ENCODE measurements around the gene GTF3C5.

Gene GTF3C5, protein sequence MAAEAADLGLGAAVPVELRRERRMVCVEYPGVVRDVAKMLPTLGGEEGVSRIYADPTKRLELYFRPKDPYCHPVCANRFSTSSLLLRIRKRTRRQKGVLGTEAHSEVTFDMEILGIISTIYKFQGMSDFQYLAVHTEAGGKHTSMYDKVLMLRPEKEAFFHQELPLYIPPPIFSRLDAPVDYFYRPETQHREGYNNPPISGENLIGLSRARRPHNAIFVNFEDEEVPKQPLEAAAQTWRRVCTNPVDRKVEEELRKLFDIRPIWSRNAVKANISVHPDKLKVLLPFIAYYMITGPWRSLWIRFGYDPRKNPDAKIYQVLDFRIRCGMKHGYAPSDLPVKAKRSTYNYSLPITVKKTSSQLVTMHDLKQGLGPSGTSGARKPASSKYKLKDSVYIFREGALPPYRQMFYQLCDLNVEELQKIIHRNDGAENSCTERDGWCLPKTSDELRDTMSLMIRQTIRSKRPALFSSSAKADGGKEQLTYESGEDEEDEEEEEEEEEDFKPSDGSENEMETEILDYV

DNA sequence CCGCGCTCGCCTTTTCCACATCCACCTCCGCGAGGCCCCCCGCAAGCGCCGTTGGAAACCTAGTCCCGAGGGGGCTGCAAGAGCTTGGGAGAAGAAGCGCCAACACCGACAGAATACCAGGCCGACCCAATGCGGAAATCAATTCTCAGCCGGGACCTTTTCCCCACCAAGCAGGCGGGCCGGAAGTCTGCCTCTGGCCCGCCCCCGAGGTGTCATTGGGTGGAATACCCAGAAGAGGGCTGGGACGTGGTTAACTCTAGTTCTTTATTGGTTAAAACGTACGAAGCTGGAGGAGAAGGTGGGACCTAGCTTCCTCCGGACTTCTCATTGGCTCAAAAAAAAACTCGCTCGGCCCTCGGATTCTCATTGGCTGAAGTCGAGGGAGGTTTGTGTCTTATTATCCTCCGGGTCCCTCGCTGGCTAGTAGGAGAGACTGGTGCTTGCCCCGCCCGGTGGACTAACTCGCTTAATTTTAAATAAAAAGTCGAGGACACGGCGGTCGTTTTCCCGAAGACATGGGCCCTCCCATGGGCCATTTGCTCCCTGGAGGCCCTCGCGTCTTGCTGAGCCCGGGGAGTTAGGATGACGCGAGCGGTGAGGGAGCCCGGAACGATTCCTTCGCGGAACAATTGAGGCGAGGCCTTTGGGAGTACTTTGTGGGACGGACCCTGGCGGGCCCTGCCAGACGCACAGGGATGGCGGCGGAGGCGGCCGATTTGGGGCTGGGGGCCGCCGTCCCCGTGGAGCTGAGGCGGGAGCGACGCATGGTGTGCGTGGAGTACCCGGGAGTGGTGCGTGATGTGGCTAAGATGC lies at the start of gene GTF3C5:
Gene GTF3C5 (plus strand): TSS at position 681 of the 813 bp plus-strand sequence. CDS start 15 bp downstream, at position 696.
- peak; percentile 100 for DNase-seq (ENCODE audit: low spot score)

DNA sequence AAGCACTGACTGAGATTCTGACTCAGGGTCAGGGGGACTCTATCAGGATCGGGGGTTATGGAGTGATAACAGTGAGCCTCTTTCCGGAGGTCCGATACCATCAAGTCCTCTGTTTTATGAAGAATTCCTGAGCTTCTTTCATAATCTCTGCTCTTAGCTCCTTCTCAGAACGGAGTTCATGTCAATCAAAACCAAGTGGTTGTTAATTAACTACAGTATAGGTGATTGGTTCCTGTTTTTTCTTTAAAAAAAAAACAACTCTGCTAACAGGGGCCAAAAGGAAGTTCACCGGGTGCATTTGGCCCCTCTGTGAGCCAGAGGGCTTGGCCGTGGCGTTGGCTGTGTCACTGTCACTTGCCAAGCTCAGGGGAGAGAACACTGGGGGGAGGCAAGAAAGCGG lies 48.3 kb upstream of the GTF3C5 start:
- no peak for DNase-seq (ENCODE audit: low spot score)

DNA sequence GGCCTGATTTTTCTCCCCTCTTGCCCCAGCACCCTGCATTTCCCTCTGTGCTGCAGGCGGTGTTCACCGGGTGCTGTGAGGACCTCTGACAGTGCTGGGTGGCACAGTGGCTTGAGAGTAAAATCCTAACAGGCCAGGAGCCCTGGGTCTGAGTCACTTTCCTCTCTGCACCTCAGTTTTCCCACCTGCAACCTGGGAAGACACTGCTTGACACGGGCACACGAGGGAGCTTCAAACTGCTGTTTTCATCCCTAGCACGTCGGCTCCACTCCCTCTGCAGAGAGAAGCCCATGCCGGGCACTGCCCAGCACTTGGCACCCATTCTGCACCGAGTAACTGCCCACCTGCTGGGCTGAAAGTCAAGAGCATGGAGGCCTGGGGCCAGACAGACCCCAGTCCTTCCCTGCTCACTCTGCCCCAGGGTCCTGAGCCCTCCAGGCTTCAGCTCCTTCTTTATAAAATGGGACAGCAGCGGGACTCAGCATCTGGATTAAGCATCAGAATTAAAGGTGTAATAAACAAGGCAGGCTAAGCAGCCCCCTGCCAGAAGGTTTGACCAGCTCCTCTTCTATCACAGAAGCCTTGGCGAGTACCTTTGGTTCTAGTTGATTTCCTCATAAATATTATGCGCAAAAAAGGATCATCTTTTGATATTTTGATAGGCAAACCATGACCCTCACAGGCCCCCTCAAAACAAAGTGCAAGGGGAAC lies 47.2 kb upstream of the GTF3C5 start:
- DNase-seq (ENCODE audit: low spot score) = no peak

DNA sequence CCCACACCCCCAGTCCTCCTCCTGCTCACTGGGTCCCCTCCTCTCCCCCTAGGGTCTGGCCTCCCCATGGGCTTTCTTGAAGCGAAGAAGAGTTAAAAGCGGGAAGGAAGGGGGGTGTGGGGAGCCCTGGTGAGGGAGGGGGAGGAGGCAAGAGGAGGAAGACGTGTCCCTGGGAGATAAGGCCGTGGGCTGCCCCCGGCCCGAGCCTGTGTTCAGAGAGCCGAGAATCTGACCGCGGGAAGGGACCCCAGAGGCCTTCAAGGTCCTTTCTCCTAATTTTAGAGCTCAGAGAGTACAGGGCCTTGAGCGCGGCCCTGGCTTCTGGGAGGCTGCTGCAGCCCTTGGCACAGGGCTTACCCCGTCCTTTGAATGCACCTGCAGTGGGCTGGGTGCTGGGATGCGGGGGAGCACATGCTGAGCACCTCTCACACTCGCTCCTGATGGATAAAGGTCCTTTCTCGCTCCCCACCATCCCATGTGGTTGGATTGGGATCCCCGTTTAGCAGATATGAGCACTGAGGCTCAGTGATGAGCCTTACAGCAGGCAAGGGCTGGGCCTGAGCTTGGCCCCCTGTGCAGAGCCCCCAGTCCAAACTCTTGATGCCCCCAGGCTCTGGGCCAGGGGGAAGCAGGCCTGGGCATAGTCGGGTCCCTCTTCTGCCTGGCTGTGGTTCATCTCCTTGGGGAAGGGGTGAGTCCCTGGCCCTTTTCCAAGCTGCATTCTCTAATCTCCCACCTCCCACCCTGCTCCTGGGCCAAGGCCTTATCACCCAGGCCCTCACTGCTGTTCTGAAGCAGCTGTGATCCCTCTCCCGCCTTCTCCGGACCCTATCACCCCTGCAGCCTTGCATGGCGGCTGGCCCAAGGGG lies 46.4 kb upstream of the GTF3C5 start:
- DNase-seq (ENCODE audit: low spot score) = no peak

DNA sequence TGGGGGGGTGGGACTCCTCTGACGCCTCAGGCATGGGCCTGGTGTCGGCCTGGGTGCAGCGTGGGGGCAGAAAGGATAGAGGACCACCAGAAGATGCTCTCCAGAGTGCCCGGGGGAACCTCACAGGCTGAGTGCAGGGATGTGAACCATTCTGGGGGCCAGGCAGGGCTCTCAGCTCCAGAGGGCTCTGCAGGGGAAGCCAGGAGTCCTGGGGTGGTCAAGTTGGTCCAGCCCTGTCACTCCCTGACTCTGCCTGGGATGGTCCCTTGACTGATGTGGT lies 45.8 kb upstream of the GTF3C5 start:
- no peak for DNase-seq (ENCODE audit: low spot score)

DNA sequence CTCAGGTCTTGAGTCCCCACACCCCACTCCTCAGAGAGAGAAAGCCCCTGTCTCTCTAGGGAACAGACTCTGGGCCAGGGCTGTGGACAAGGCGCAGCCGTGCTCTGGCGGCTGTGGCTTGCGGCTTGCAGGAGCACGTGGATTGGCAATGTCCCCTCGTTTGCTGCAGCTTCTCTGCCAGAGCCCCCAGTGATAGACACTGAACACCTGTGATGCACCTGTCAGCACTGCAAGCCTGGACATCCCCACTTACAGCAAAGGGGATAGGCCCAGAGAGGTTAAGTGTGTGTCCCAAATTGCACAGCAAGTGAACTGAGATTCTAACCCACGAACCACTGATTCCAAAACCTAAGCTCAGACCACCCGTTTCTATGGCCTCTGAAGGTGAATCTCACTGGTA lies 45.3 kb upstream of the GTF3C5 start:
- DNase-seq (ENCODE audit: low spot score) = no peak

DNA sequence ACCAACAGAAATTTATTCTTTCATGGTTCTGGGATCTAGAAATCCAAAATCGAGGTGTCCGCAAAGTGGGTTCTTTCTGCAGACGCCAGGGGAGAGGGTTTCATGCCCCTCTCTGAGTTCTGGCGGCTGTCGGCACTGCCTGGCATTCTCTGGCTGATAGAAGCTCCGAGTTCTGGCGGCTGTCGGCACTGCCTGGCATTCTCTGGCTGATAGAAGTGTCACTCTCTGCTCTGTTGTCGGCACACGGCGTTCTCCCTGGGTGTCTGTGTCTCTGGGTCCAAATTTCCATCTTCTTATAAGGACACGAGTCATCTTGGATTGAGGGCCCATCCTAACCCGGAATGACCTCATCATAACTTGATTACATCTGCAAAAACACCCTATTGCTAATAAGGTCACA lies 44.7 kb upstream of the GTF3C5 start:
- DNase-seq (ENCODE audit: low spot score) = no peak

DNA sequence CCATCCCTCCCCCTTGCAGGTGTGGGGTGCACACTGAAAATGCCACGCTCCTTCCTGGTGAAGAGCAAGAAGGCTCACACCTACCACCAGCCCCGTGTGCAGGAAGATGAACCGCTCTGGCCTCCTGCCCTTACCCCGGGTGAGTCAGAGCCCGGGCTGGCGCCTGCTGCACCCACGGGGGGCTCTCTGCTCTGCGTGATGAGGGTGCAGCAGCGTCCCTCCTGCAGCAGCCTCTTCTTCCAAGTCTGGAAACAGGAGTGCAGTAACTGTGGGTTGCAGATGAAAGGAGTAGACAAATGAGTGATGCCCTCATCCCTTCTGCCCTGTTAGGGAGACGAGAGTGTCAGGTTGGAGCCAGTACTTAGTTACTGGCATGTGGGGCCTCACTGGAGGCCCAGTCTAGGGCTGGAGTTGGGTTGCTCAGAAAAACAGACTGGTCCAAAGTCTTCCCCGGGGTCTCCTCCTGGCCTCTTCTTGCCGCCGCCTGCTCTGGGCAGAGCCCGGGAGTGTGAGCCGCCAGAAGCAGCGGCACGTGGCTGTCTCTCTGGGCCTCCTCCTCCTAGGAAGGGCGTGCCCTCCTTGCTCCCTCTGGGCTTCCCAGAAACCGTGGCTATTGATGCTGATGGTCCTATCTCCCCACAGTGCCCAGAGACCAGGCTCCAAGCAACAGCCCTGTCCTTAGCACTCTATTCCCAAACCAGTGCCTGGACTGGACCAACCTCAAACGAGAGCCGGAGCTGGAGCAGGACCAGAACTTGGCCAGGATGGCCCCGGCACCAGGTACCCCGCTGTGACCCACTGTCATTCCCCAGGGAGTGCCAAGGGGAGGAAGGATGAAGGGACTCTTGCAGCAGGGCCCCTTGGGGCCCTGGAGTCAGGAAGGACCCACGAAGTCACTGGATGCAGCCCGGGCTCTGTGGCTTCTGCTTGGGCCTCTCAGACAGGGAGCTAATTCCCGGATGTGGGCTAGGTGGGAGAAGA lies 43.9 kb upstream of the GTF3C5 start:
- DNase-seq (ENCODE audit: low spot score) = no peak

DNA sequence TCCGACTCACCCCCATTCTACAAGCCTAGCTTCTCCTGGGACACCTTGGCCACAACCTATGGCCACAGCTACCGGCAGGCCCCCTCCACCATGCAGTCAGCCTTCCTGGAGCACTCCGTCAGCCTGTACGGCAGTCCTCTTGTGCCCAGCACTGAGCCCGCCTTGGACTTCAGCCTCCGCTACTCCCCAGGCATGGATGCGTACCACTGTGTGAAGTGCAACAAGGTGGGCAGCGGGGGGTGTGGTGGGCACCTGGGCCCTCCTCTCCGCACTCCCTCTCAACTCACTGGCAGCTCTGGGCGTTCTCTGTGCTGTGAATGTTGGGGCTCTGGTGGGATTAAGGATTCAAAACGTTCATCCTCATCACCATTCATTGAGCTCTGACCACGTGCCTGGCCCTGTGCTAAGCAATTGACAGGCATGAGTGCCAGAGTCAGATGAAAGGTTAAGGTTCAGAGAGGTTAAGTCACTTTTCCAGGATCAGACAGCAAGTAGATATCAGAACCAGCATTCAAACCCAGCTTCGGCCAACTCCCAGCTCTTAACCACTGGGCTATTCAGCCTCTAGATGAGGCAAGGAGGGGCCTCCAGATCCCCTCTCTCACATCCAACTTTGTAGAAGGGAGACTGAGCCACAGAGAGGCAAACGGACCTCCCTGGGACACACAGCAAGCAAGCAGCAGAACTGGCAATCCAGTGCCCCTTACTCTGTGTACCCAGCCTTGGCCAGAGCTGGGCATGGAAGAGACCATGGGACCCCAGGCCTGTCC lies 42.4 kb upstream of the GTF3C5 start:
- no peak for DNase-seq (ENCODE audit: low spot score)

DNA sequence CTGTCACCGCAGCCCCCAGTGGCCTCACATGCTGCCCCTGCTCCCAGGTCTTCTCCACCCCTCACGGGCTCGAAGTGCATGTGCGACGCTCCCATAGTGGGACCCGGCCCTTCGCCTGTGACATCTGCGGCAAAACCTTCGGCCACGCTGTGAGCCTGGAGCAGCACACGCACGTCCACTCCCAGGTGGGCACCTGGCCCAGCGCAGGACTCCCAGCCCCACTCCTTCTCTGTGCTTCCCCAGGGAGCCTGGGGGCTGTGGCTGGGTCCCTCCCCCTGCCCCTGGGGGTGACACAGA lies 41.8 kb upstream of the GTF3C5 start:
- DNase-seq (ENCODE audit: low spot score) = no peak

DNA sequence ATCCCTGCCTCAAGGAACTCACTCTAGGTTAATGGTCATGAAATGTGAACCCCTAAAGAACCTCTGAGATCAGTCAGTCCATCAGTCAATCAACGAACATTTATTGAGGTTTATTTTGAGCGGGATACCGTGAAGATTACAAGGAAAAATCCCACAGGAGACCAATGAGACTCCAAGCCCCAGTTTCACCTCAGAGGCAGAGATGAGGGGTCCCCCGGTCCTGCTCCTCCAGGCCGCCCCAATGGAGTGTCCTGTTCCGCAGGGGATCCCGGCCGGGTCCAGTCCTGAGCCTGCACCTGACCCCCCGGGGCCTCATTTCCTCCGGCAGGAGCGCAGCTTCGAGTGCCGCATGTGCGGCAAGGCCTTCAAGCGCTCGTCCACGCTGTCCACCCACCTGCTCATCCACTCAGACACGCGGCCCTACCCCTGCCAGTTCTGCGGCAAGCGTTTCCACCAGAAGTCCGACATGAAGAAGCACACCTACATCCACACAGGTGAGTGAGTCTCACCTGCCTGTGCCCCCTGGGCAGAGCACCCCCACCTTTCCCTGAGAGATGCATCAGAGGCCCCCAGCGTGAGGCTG lies 41.3 kb upstream of the GTF3C5 start:
- DNase-seq (ENCODE audit: low spot score) = no peak

DNA sequence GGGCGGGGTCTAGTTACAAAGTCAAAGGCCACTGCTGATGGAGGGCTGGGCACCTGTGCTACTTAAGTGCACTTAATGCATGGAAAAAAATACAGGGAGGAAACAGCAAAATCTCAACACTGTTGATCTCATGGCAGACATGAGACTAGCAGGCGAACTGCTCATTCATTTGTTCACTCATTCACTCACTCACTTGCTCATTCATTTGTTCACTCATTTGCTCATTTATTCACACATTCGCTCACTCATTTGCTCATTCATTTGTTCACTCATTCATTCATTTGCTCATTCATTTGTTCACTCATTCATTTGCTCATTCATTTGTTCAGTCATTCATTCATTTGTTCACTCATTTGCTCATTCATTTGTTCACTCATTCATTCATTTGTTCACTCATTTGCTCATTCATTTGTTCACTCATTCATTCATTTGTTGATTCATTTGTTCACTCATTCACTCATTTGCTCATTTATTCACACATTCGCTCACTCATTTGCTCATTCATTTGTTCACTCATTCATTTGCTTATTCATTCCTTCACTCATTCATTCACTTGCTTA lies 40.7 kb upstream of the GTF3C5 start:
- DNase-seq (ENCODE audit: low spot score) = peak; percentile 41

DNA sequence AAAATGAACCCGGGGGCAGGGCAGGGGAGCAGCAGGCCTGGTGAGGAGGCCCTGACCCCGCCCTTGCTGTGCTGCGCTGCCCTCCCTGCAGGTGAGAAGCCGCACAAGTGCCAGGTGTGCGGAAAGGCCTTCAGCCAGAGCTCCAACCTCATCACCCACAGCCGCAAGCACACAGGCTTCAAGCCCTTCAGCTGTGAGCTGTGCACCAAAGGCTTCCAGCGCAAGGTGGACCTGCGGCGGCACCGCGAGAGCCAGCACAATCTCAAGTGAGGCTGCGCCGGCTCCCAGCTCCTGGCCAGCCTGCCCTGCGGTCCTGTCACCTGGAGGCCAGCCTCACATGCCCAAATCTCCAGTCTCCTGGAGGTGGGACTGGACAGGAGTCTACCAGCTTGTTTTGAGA lies 40.0 kb upstream of the GTF3C5 start:
- no peak for DNase-seq (ENCODE audit: low spot score)

DNA sequence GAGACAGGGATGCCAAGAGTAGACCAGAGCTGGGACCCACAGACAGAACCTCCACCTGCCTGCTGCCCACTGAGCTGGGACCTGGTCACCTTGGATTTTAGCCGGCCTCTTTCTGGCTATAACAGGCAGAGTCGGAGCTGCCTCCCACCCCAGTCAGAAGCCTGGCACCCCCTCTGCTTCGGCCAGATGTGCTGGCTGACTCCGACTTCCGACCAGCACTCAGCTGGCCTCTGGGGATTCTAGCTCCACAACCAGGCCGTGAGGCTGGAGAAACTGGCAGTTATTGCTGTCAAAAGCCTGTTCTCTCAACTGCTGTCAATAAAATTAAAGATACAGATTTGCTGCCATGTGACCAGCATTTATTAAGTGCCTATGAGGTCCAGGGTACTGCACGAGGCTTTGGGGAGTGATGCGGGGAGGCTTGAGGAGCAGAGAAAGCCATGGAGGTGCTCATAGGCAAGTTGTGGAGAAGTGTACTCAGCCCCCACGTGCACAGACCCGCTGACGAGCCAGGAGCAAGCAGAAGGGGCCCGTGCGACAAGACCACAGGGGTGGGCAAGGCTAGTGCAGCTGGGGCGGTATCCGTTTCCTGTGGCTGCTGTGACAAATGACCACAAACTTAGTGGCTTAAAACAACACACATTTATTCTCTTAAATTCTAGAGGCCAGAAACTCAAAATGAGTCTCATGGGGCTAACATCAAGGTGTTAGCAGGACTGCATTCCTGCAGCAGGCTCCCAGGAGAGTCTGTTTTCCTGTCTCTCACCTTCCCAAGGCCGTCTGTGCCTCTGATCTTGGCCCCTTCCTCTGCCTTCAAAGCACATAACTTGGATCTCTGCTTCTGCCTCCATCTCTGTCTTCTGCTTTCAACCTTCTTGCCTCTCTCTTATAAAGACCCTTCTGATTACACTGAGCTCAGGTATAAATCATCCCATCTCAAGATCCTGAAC lies 39.2 kb upstream of the GTF3C5 start:
- DNase-seq (ENCODE audit: low spot score) = no peak

DNA sequence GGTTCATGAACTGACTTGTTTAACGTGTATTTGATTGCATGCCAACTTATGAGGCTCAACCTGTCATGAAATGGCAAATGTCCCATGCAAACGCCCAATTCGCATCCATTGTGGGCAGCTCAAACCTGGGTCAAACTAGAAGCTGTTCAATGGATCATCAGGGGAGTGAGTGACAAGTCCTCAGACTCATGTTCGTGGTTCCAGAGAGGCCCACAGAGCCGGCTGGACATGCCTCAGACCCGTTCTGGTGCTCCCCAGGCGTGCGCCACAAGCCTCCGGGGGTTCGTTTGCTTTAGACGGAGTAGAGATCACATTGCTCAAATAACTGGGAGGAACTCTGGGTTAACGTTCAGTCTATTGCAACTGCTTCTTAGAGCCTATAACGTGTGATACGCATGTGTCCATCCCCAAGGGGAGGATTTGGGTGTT lies 37.3 kb upstream of the GTF3C5 start:
- no peak for DNase-seq (ENCODE audit: low spot score)

DNA sequence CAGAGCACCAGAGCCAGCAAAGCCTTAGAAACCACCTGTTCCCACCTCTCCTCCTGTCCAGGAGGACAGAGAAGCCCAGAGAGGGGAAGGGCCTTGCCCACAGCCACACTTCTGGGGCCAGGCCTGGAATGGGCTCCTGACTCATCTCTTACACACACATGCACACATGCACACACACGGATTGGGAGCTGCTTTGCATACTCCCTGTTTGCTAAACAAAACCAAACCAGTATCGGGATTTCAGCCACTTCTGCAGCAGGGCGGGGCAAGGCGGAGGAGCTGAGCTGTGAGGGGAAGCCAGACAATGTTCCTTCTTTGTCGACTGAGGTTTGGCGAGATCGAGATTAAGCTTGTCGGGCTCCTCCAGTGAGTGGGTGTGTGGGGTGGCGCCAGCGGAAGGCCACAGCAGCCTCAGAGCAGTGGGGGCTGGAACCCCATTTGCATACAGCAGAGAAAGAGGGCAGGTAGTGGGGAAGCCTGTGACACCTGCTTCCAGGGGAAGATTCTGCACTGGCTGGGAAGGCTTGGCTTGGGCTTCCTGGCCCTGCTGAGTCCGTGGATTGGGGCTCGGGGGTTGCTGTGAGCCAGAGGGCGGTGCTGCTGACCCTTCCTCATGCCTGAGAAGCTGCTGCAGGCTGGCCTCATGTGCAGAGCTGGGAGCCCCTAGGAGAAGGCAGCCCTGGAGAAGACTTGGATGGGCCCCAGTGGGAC lies 36.2 kb upstream of the GTF3C5 start:
- peak; percentile 44 for DNase-seq (ENCODE audit: low spot score)

DNA sequence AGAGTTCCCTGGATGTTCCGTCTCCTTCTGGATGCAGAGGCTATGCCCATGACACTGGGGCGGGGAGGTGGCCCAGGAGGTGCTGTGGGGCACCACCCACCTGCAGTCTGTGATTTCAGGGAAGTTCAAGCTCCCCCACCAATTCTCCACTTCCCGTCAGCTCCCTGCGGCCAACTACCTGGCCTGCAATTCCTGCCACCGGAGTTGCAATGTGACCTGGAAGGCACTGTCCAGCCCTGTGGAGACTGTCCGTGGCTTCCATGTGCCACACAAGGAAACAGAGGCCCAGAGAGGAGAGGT lies 35.7 kb upstream of the GTF3C5 start:
- no peak for DNase-seq (ENCODE audit: low spot score)

DNA sequence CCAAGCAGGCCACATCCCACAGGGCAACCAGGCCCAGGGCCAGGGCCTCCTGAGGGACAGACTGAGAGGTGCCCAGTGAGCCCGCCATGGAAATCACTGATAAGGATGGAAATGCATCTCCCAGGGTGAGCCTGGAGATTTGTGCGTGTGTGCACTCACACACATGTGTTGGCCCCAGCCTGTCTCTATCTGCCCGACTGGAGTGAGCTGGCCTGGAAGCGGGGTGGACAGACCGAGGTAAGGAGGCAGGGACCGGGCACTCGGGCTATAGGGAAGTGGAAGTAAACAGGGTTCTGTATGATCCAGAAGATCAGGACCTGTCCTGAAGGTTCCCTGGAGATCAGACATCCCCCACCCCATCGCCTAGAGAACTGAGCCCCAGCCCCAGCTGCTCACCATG lies 34.9 kb upstream of the GTF3C5 start:
- no peak for DNase-seq (ENCODE audit: low spot score)

All from germinal center (tissue), 1 donor.